Osteoblast (primary cell): ENCODE data around the gene KNDC1. TPM values are rescaled to one million over a fixed set of nuclear protein-coding genes. Genes with fewer than 3 reads are reported as not detected.

Experiments used
- DNase-seq: peaks from one replicate; pipeline ENCODE4 v3.0.0; 2011; ENCODE audit warnings: low spot score, mixed read lengths; ENCODE audit not compliant: insufficient read length; ENCODE audit errors: missing footprints
- H2AFZ ChIP-seq: 2 replicates; pipeline ENCODE4 v1.6.0; 2011; ENCODE audit warnings: mild to moderate bottlenecking, low read length
- H3K27ac ChIP-seq: 2 replicates; pipeline ENCODE4 v1.5.1; 2011; ENCODE audit warnings: mild to moderate bottlenecking, low read depth, low read length, moderate library complexity
- H3K27me3 ChIP-seq: 2 replicates; pipeline ENCODE4 v1.6.0; 2012; ENCODE audit warnings: mild to moderate bottlenecking, control low read depth, inconsistent platforms, low read length, moderate library complexity; ENCODE audit not compliant: insufficient read depth
- H3K36me3 ChIP-seq: 2 replicates; pipeline ENCODE4 v1.5.1; 2011; ENCODE audit warnings: mild to moderate bottlenecking, low read length, control low read depth, moderate library complexity; ENCODE audit not compliant: insufficient read depth
- H3K4me1 ChIP-seq: 2 replicates; pipeline ENCODE4 v1.5.1; 2011; ENCODE audit warnings: mild to moderate bottlenecking, low read length, control low read depth, moderate library complexity; ENCODE audit not compliant: insufficient read depth
- H3K4me2 ChIP-seq: 2 replicates; pipeline ENCODE4 v1.6.0; 2011; ENCODE audit warnings: mild to moderate bottlenecking, low read length; ENCODE audit not compliant: insufficient read depth
- H3K4me3 ChIP-seq: fragments of 200-600 bp; sonication (generic); 3 replicates; pipeline ENCODE4 v1.5.1; 2012; ENCODE audit warnings: mild to moderate bottlenecking, low read length, inconsistent platforms; ENCODE audit not compliant: insufficient read depth
- H3K79me2 ChIP-seq: 2 replicates; pipeline ENCODE4 v1.6.0; 2012; ENCODE audit warnings: mild to moderate bottlenecking, low read length, control low read depth, inconsistent platforms; ENCODE audit not compliant: insufficient read depth
- H3K9me3 ChIP-seq: 2 replicates; pipeline ENCODE4 v1.5.1; 2011; ENCODE audit warnings: low read depth, low read length, control low read depth
- H4K20me1 ChIP-seq: 2 replicates; pipeline ENCODE4 v1.6.0; 2012; ENCODE audit warnings: mild to moderate bottlenecking, low read length, control low read depth; ENCODE audit not compliant: insufficient read depth
- total RNA-seq: library from RNA; depleted of rRNA; stranded (reverse); fragments of >200 nt; gene quantifications from 2 replicates; pipeline ENCODE4 v1.2.3, GENCODE V29; 2012
- TF ChIP-seq, protein P1 (sequence below): IDR thresholded peaks from 2 replicates; pipeline ENCODE4 v1.5.1; 2011; ENCODE audit warnings: mild to moderate bottlenecking, low read depth, low read length, moderate library complexity; ENCODE audit errors: extremely low read depth

KNDC1 gene
- total RNA-seq, 1 donor: not detected

DNA sequence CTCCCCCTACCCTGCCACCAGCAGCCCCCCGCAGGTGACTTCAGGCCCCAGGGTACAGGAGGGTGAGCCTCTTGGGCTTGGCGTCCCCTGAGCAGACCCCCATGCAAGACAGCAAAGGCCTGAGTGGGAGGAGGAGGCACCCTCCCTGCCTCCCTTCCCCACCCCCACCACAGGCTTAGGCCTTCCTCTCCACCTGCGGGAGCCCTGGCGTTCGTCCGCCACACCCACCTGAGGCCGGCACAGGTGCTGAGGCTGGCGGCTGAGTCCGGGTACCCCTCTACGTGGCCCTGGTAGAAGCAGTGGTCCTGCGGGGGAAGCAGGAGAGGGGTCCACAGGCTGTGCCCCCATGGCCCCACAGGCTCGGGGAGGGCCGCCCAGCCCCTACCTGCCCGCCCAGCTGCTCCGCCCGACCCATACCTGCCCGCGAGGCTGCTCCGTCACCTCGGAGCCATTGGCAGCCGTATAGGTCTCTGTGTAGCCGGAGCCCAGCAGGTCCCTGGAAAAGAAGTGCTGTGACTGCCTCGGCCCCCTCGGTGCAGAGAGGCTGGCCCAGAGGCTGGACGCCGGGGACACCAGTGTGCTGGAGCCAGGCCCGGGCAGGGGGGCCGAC lies 113.6 kb downstream of the KNDC1 start:
- no peak for DNase-seq
- H3K9me3 ChIP-seq: no peaks in the 10 kb centered on the region
- TF ChIP-seq, protein P1, sequence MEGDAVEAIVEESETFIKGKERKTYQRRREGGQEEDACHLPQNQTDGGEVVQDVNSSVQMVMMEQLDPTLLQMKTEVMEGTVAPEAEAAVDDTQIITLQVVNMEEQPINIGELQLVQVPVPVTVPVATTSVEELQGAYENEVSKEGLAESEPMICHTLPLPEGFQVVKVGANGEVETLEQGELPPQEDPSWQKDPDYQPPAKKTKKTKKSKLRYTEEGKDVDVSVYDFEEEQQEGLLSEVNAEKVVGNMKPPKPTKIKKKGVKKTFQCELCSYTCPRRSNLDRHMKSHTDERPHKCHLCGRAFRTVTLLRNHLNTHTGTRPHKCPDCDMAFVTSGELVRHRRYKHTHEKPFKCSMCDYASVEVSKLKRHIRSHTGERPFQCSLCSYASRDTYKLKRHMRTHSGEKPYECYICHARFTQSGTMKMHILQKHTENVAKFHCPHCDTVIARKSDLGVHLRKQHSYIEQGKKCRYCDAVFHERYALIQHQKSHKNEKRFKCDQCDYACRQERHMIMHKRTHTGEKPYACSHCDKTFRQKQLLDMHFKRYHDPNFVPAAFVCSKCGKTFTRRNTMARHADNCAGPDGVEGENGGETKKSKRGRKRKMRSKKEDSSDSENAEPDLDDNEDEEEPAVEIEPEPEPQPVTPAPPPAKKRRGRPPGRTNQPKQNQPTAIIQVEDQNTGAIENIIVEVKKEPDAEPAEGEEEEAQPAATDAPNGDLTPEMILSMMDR: no peak

DNA sequence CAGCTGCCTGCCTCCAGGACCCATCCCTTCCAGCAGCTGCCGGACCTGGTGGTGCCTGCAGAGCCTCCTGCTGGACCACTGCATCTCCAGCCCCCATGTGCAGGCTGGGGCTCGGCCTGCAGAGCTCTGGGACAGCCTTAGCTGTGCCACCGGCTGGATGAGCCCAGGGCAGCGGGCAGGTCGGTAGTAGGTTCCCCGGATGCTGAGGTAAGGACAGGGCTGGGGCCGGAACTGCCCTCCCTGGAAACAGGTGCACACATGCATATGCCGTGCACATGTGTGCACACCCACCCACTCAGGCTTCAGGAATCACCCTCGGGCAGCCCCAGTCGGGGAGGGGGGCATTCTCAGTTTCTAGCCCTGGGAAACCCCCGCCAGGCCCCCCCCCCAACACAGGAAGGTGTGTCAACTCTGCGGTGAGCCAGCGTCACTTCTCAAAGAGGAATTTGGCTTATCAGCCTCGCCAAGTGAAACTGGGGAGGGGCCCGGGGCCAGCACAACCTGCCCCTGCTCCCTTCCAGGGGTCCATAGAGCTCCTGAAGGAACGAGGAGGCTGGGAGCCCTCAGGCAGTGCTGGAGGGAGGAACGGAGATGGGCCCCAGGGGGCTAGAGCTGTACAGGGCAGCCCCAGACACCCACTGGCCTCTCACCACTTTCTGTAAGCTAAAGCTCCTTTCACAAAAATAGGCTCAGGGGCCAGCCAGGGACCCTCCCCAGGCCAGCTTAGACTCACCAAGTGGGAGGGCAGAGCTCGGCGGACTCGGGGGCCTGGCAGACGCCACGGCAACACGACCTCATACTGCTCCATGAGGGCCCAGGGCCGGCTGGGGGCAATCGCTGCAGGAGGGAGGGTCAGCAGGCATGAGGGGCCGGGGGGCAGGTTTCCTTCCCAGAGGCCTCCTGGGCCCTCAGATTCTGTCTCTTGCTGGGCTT lies 115.0 kb downstream of the KNDC1 start:
- Histone ChIP-seq H3K79me2 (no peaks in the 10 kb centered on the region), H3K4me2 (no peak overlapping the region), H4K20me1 (peaks cover 10% of the 10 kb centered on the region), H3K9me3 (no peaks in the 10 kb centered on the region), H3K27me3 (peaks cover 19% of the 10 kb centered on the region), H3K36me3 (peaks cover 11% of the 10 kb centered on the region), H3K4me3 (no peak overlapping the region), H3K27ac (no peak overlapping the region), H2AFZ (no peak overlapping the region), H3K4me1 (no peaks in the 10 kb centered on the region)
- DNase-seq: peak; percentile 90
- TF ChIP-seq, protein P1: no peak

More for the DNA sequence above, 113.6 kb downstream of the KNDC1 start:
- Histone ChIP-seq H2AFZ (no peak overlapping the region), H3K4me2 (no peak overlapping the region), H3K79me2 (no peaks in the 10 kb centered on the region), H3K27me3 (peaks cover 19% of the 10 kb centered on the region), H3K4me1 (no peaks in the 10 kb centered on the region), H3K36me3 (no peaks in the 10 kb centered on the region), H3K4me3 (no peak overlapping the region), H3K27ac (no peak overlapping the region), H4K20me1 (peaks cover 10% of the 10 kb centered on the region)

DNA sequence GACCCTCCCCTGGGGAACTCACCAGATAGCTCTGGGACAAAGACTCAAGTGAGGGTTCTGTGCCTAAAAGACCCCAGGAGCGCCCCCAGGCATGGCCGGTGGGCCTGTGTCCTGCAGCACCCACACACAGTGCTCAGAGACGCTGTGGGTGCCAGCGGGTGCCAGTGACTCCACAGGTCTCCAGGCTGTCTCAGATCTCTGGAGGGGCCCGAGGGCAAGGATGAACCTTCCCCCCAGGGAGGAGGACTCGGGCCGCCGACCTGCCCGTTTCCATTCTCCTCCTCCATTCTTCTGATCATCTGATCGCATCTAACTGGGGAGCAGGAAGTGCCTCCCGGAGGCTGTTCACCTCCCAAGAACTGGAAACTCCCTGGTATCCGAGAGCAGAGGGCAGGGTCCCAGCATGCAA lies 115.7 kb downstream of the KNDC1 start:
- no peak overlapping the region for H2AFZ ChIP-seq
- TF ChIP-seq, protein P1: no peak

More for the DNA sequence above, 115.7 kb downstream of the KNDC1 start:
- no peak overlapping the region for H3K4me2 ChIP-seq
- H4K20me1 ChIP-seq: peaks cover 10% of the 10 kb centered on the region
- DNase-seq: peak; percentile 87
- peaks cover 19% of the 10 kb centered on the region for H3K27me3 ChIP-seq
- H3K79me2 ChIP-seq: no peaks in the 10 kb centered on the region
- no peaks in the 10 kb centered on the region for H3K4me1 ChIP-seq
- no peaks in the 10 kb centered on the region for H3K9me3 ChIP-seq
- H3K36me3 ChIP-seq: peaks cover 11% of the 10 kb centered on the region
- H3K4me3 ChIP-seq: no peak overlapping the region
- no peak overlapping the region for H3K27ac ChIP-seq

Other genes starting within 250 kb of the KNDC1 start
- gene CFAP46, start 217.6 kb upstream of the KNDC1 start, total RNA-seq: under 0.01 and 0.29 TPM in 2 replicates
- not detected in 2 replicates for gene ADGRA1, start 72.3 kb upstream of the KNDC1 start, total RNA-seq
- gene UTF1, start 70.0 kb downstream of the KNDC1 start, total RNA-seq: not detected in 2 replicates
- not detected in 2 replicates for gene VENTX, start 77.6 kb downstream of the KNDC1 start, total RNA-seq
- gene ADAM8, start 116.6 kb downstream of the KNDC1 start, total RNA-seq: 1.2 and 2.2 TPM in 2 replicates
- 60.8 and 63.6 TPM in 2 replicates for gene TUBGCP2, start 148.7 kb downstream of the KNDC1 start, total RNA-seq
- gene ZNF511, start 148.7 kb downstream of the KNDC1 start, total RNA-seq: 20.9 and 24.6 TPM in 2 replicates
- gene CALY, start 176.7 kb downstream of the KNDC1 start, total RNA-seq: not detected in 2 replicates
- gene PRAP1, start 187.2 kb downstream of the KNDC1 start, total RNA-seq: not detected in 2 replicates
- gene FUOM, start 197.8 kb downstream of the KNDC1 start, total RNA-seq: 5.1 and 6.5 TPM in 2 replicates
- 55.4 and 56.1 TPM in 2 replicates for gene ECHS1, start 213.1 kb downstream of the KNDC1 start, total RNA-seq
- gene PAOX, start 219.0 kb downstream of the KNDC1 start, total RNA-seq: 5.9 and 7.6 TPM in 2 replicates
- 28.3 and 31.5 TPM in 2 replicates for gene MTG1, start 233.9 kb downstream of the KNDC1 start, total RNA-seq